GM21390 (cell line): ENCODE measurements around the gene SAG.

ENCODE experiments used
- ATAC-seq: cut with Tn5 transposase; IDR thresholded peaks from one replicate; pipeline ENCODE4 v1.9.1; 2021; ENCODE audit not compliant: unreplicated experiment

The SAG gene

DNA sequence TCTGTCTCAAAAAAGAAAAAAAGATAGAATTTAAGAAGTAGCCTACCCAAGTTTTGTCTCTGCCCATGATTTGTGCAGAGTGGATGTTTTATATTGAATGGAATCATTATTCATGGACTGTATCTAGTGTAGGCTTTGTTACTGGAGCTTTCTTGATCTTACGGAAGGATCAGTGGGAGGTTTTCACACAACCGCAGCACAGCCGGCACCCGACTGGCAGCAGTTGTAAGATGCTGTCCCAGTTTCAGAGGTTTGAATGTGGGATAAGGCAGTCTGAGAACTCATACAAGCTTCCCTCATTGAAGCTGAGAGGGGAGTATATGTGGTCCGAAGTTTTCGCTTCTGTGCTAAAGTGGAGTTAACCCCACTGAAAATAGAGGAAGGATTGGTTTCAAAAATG lies 19.7 kb upstream of the SAG start:
- no peak for ATAC-seq

DNA sequence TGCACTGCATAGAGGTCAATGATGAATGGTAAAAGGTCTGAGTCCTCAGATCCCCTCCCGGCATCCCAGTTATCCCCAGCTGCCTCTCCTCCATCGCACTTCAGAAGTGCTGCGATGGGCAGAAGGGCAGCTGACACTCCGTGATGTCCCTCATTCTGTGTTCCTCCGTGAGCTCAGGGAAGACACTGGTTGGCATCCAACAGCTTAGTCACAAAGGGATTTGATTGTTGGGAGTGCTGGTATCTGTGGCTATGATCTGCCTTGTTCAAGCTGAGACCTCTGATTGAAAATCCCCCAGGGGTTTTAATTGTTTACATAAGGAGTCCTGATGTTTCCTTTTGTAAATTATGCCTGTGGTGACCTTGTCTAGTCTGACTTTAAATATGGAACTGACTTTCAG lies 19.0 kb upstream of the SAG start:
- no peak for ATAC-seq

DNA sequence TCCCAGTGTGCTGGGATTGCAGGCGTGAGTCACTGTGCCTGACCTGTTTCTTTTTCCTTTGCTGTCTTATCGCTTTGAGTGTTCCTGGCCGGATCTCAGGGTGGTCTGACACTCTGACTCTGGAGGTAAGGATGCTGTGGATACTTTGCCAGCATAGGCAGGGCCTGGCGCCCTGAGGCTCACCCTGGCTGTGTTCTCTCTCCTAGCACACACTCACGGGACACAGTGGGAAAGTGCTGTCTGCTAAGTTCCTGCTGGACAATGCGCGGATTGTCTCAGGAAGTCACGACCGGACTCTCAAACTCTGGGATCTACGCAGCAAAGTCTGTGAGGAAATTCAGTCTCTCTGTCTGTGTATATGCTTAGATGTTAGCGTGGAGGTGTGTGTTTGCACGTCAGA lies 18.0 kb upstream of the SAG start:
- ATAC-seq, result no peak

DNA sequence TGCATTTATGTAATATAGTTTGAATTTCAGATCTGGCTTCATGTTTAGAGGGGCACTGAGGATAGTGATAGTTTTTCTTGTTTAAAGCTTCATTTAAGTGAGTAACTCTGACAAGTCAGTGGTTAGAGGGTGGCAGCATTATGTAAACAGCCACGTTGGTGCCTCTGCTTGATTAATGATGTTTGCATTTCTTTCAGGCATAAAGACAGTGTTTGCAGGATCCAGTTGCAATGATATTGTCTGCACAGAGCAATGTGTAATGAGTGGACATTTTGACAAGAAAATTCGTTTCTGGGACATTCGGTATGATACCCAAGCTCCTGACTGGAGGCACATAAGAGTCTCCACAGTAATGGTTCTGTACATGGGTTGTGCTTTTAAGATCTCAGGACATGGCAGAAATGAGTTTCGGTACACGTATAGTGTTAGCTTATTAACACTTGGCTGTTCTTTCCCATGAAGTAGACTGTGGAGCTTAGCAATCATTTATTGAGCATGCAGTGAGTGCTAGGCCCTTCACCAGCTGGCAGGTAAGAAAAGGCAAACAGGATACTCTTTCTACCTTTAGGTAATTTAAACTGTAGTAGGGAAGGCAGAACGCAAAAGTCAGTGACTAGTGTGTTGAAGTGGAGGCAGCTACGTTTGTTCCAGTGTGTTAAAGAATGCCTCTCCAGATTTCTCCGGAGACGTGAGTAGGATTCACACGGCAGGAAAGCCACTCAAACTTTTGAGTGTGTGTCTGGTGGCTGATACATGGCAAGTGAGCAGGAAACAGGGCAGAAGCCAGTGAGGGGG lies 17.4 kb upstream of the SAG start:
- no peak for ATAC-seq

DNA sequence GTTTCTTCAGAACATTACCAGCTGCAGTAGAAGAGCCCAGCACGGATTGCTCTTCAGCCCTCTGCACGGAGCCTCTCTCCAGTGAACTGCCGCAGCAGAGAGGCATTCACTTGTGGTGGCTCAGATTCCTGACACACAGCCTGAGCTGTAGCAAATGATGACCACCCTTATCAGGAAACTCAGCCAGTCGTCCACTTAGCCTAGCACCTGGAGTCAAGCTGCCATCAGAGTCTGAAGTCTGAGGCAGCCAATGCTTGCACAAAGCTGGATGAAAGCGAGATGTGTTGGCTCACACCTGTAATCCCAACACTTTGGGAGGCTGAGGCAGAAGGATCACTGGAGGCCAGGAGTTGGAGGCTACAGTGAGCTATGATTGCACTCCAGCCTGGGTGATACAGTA lies 11.7 kb upstream of the SAG start:
- ATAC-seq, result no peak

DNA sequence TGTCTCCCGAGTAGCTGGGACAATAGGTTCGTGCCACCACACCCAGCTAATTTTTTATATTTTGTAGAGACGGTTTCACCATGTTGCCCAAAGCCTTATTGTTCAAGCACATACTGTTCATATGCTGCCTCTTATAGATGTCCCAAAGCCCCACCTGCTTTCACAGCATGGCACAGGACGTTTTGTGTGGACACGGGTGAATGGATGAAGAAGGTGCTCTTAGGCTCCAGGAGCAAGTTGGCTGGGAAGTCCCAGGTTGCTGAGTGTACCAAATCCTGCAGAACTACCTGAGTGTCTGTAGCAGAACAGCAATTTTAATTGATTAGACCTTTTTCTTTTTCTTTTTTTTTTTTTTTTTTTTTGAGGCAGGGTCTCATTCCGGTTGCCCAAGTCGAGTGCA lies 10.5 kb upstream of the SAG start:
- no peak for ATAC-seq

DNA sequence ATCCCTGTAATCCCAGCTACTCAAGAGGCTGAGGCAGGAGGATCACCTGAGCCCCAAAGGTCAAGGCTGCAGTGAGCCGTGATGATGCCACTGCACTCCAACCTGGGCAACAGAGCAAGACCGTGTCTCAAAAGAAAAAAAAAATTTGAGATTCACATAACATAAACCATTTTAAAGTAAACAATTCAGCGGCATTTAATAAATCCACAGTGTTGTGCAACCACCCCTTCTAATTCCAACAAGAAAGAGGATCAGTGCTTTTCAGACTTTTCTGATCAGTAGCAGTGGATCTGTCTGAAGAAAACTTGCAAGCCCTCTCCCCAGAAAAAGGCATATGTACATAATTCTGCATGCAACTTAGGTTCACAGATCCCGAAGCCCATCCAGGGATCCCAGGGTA lies 7.2 kb upstream of the SAG start:
- ATAC-seq, result no peak

DNA sequence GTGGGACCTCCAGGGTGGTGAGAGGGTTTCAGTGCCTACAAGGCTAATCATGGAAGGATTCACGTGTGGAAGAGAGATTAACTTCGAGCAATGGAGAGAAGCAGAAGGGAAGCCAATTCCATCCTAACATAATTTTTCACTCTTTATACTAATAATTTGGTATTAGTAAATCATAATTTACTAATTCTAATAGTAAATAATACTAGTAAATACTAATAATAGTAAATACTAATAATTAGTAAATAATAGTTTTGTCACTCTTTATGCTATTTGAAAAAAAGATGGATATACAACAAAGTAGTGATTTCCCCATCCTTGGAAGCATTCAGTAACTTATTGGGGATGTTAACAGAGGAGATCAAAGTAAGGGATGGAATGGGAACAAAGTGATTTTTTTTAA lies 6.4 kb upstream of the SAG start:
- ATAC-seq, result no peak

DNA sequence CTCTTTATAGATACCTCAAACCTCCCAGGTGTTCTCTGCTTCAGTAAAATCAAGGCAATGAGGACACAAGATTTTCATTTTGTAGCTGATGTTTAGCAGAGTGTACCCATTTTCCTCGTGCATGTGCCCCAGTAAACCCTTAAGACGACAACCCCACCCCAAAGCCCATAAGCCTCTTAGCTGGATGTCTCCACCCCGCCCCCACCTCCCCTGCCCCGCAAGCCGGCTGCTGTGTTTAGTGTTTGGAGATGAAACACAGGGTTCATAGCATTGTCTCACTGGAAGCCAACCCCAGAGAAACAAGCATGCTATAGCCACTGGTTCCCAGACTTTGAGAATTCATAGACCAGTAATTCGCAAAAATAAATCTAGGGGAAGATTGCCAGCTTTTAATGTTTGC lies 5.8 kb upstream of the SAG start:
- ATAC-seq, result no peak

DNA sequence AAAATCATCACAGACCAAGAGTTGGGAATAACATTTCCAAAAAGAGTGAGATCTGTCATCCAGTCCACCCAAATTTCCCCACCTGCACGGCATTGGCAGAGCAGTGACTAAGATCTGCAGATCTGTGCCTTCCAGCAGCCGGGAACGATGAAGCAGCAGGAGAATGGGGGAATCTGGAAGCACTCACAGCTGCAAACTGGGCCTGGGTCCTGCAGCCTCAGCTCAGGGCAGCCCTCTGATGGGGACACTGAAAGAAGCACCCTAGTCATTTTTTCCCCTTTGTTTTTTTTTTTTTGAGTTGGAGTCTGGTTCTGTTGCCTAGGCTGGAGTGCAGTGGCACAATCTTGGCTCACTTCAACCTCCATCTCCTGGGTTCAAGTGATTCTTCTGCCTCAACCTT lies 4.4 kb upstream of the SAG start:
- ATAC-seq, result no peak

DNA sequence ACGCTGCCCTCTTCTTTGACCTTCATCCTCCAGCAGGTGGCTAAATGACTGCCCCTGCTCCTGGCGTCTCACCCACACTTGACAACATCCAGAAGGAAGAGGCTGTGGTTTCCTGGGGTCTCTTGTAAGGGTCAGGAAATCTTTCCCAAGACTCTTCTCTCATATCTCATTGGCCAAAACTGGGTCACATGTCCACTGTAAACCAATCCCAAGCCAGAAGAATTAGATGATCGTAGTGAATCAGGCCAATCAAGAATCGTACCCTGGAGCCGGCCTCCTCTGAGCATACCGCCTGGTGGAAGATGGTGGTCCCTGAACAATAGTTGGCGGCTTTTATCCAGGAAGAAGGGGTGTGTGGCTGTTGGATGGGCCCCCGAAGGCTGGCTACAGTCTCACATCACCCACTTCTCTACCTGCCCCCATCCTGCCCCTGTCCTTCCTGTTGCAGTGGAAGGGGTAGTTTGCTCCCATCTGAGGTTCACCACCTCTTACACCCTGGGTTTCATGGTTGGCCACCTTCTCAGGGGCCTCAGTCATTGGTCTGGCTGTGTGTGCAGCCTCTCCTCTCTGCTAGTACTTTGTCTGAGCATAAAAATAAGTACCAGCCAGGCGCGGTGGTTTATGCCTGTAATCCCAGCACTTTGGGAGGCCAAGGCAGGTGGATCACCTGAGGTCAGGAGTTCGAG lies 3.8 kb downstream of the SAG start:
- ATAC-seq, result no peak

DNA sequence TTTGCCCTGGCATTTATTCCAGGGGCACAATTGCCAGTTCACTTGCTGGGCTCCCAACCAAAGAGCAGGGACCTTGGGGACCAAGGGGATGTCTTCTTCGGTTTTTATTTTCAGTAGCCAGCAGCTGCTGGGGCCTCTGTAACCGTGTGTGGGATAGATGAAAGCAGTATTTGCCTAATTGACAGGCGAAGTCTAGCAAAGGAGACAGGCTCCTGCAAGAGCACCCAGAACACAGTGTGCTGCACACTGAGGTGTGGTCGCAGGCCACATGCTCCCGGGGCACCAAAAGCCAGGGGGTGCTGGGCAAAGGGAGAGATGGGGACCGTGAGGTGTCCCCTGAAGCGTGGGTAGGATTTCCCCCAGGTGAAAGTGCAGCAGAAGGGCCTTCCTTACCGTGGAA lies 5.3 kb downstream of the SAG start:
- ATAC-seq, result no peak

DNA sequence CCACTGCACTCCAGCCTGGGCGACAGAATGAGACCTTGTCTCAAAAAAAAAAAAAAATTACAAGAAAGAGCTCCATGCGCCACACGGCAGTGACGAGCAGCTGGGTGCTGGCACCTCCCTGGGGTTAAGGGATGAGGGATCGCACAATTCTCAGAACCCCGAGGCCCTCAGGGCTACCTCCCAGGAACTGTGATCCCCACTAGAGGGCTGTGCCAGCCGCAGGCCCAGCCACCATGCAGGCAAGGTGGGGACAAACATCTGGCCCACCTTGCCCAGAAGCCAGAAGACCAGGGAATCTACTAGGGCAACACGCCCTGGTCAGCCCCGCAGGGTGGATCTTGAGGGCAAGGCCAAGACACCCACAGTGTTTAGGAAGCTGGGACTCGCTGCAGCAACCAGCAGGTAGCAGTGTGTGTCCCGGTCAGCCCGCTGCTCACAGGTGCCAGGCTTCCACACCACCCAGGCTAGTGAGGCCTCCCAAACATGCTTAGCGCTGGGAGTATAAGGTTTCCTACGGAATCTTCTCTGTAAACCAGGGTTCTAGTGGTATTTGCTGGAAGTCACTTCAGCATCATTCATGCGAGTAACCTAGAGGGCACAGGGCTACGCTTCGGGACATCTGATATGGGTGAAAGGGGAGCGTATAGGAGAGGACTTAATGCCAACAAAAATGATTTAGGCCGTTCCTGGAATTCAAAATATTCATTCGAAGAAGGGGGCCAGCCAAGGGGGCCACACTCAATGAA lies 6.7 kb downstream of the SAG start:
- ATAC-seq, result no peak

DNA sequence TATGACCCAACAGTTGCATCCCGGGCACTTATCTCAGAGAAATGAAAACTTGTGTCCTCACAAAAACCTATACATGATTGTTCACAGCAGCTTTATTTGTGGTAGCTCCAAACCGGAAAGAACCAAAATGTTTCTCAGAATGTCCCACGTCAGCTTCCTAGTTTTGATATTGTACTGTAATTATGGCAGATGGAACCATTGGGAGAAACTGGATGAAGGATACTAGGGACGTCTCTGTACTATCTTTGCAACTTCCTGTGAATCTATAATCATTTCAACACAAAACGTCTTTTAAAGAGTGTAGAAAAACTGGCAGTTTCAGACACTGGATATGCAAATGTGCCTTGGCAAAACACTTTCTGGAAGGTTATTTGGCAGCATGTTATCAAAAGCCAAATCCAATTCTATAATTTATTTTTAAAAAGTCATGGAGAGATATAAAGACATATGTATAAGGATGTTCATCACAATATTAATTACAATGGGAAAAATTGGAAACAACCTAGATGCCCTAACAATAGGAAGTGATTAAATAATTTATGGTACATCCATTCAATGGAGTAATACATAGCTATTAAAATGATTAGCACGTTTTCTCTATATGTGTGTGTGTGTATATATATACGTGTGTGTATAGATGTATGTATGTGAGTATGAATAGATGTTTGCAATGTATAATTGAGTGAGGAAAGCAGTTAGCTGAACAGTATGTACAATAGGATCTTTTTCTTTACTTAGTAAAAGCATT lies 9.8 kb downstream of the SAG start:
- ATAC-seq, result no peak

DNA sequence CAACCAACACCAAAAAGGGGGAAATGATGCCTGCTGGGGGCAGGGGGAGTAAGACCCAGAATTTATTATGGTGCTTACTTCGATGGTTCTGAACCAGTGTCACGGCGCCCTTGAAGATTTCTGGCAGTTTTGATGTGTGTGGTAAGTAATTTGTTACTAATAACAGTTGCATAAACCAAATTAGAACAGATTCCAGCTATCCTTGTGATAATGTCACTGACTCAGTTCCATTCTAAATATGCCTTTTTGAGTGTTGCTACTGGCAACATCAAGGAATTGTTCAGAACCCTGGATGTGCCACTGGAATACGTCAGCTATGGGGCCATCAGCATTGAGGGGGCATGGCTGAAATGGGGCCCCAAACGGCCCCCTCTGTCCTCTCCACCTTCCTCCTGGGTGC lies 11.6 kb downstream of the SAG start:
- ATAC-seq, result no peak

DNA sequence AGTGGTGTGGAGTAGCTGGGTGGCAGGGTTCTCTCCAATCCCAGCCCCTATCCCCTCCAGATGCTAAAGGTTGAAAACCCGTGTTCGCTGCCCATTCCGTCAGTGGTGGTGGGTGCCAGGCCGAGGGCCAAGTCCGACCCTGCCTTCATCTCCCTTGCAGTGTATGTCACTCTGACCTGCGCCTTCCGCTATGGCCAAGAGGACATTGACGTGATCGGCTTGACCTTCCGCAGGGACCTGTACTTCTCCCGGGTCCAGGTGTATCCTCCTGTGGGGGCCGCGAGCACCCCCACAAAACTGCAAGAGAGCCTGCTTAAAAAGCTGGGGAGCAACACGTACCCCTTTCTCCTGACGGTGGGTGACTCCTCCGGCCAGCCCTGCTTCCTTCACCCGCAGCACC lies 12.9 kb downstream of the SAG start:
- ATAC-seq, result no peak

DNA sequence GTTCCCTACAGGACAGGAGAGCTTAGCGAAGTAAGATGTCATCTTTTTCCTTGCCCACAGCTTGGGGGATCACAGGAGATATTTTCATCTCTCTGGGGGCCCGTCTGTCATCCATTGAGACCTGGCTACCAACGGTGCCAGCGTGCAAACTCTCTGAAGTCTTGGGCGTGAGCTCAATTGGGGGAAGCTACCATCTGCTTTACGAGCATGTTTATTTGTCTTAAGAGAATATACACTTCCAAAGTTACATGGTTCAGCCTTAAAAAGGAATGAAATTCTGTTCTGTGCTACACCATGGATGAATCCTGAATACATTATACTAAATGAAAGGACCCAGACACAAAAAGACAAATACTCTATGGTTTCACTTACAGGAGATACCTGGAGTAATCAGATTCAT lies 13.6 kb downstream of the SAG start:
- ATAC-seq, result no peak

DNA sequence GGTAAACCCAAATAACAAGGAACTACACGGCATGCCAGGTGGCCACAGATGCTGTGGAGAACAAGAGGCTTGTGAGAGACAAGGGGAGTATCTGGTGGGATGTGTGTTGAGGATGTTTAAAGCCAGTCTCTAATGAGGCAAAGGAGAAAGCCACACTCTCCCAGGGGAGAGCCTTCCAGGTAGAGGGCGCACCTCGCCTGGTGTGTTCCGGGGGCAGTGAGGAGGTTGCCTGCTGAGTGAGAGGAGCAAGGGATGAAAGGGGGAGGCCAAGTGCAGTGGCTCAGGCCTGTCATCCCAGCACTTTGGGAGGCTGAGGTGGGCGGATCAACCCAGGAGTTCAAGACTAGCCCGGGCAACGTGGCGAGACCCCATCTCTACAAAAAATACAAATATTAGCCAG lies 16.2 kb downstream of the SAG start:
- no peak for ATAC-seq

DNA sequence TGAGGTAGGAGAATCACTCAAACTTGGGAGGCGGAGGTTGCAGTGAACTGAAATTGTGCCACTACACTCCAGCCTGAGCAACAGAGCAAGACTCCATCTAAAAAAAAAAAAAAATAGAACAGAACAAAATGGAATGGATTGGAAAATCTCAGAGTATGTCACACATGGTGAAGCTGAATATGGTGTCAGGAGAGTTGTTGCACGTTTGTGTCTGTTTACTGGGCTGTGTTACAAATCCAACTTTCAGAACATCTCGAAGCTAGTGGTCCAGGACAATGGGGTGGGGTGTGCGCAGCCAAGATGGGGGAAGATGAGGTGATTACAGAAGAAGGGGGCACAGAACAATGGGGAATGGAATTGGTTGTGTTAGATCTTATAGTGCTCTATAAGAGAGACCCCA lies 17.6 kb downstream of the SAG start:
- ATAC-seq, result no peak

DNA sequence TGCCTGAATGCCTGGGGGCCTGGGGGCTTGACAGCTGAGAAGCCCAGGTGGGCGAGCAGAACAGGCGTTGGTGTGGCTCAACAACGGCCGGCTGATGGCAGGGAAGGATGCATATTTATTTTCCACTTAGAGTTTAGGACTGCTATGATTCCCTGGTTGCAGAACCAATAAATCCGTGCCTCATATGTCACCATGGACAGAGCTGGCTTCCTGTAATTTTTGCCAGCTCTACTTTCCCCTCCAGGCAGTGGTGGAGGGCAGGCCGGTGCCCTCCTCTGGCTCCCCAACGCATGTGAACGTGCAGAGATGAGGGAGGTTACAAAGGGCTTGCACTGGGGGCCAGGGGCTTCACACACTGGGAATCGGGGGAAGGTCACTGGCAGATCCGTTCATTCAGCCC lies 18.2 kb downstream of the SAG start:
- ATAC-seq, result no peak

DNA sequence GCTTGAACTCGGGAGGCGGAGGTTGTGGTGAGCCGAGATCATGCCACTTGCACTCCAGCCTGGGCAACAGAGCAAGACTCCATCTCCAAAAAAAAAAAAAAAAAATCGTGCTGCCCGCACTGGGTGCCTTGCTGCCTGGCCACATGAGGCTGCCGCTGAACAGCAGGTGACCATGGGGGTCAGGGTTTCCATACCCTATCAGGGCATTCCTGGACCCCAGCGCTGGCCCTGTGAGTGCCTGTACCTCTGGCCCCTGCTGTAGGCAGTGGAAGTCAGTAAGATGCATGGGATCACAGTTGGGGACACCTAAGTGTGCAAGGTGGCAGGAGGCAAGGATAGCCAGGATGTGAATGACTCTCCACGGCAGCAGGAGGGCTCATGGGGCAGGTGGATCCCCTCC lies 18.9 kb downstream of the SAG start:
- no peak for ATAC-seq

DNA sequence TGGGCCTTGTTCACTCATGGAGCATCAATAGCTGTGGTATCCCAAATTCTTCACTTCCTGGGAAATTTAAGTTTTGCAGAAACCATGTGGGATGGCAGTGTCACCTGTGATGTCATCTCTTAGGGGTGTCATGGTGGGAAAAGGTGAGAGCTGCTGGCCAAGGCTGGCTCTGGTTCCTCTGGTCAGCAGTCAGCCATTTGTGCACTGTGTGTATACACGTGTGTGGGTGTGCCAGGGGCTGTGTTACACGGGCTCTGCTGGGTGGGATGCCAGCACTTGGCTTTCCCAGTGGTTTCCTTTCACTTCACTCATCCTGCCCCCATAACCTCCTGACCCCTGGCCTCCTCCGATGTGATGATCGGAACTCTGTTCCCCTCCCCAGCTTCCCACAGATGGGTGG lies 21.3 kb downstream of the SAG start:
- no peak for ATAC-seq
